IPS-15b (cell line): ENCODE results near the gene ROPN1L.

ENCODE experiments used
- H3K27me3 ChIP-seq: one replicate; pipeline ENCODE4 v1.6.1; 2013; ENCODE audit warnings: low read length; ENCODE audit not compliant: control insufficient read depth, insufficient read depth
- H3K36me3 ChIP-seq: one replicate; pipeline ENCODE4 v1.6.1; 2013; ENCODE audit warnings: low read length; ENCODE audit not compliant: control insufficient read depth, insufficient read depth
- H3K4me1 ChIP-seq: one replicate; pipeline ENCODE4 v1.6.1; 2013; ENCODE audit warnings: mild to moderate bottlenecking, low read length; ENCODE audit not compliant: control insufficient read depth, insufficient read depth
- H3K4me3 ChIP-seq: one replicate; pipeline ENCODE4 v1.5.1; 2013; ENCODE audit warnings: low read depth, low read length
- H3K9ac ChIP-seq: one replicate; pipeline ENCODE4 v1.6.1; 2013; ENCODE audit warnings: low read depth, mild to moderate bottlenecking, low read length
- H3K9me3 ChIP-seq: one replicate; pipeline ENCODE4 v1.6.1; 2013; ENCODE audit warnings: mild to moderate bottlenecking, low read length; ENCODE audit not compliant: control insufficient read depth, insufficient read depth

The ROPN1L gene

DNA sequence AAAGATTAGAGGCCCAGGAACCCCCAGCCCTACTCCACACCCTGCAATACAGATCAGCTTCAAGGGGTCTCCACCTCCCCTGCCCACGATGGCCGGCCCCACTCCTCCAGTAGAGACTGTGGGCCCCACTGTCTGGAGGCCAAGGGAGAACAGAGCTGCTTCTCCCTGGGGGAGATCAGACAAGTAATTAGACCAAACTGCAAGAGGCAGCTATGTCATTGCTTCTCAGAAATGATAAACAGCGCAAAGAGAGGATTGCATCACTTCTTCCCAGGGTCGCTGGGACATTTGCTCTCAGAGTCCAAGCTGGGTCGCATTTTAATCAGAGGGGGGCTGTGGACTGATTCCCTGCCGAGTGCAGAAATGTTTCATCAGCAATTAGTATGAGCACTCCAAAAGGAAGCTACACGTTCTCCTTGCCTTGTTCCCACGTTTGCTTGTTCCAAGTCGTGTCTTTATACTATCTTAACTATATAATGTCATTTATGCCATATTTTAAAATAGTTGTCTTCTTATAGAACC lies 59.9 kb downstream of the ROPN1L start:
- Histone ChIP-seq H3K9ac (no peak overlapping the region), H3K9me3 (no peaks in the 10 kb centered on the region), H3K4me3 (no peak overlapping the region), H3K36me3 (no peaks in the 10 kb centered on the region), H3K4me1 (peaks cover 4% of the 10 kb centered on the region), H3K27me3 (no peaks in the 10 kb centered on the region)

DNA sequence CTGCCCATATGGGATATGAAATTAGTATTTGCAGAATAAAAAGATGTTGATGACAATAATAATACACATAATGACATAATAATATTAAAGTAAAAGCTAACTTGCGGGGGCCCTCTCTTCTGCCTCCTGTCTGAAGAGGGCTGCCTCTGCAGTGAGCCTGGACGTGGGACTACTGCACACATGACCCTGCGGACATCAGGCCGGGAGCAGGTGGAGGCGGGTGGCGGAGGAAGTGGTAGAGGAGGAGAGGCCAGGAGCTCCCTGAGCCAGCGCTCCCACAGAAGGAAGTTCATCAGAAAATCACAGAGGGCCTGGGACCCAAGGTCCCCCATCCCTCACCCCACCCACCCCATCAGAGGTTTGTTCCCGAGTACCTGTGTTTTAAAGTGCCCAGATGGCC lies 60.5 kb downstream of the ROPN1L start:
- no peaks in the 10 kb centered on the region for H3K9me3 ChIP-seq
- H3K9ac ChIP-seq = no peak overlapping the region
- H3K27me3 ChIP-seq = no peaks in the 10 kb centered on the region
- H3K36me3 ChIP-seq = no peaks in the 10 kb centered on the region
- peaks cover 4% of the 10 kb centered on the region for H3K4me1 ChIP-seq
- H3K4me3 ChIP-seq = no peak overlapping the region

DNA sequence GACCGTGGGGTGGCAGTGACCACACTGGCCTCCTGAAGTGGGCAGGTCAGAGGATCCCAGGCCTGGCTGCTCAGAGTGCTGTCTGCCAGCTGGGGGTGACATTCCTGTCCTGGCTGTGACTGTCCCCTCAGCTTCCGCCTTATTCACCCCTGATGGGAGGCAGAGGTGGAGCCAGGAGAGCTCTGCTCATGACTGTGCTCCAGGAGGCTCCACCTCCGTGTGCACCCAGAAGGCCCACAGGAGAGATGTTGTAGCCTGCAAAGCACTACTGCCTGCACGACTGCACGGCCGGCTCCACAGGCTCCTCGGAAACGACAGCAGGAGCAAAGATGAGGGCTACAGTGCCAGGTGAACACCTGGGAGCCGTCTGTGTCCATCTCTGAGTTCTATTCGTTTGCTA lies 60.9 kb downstream of the ROPN1L start:
- H3K4me3 ChIP-seq = no peak overlapping the region
- no peaks in the 10 kb centered on the region for H3K9me3 ChIP-seq
- peaks cover 4% of the 10 kb centered on the region for H3K4me1 ChIP-seq
- no peak overlapping the region for H3K9ac ChIP-seq
- no peaks in the 10 kb centered on the region for H3K36me3 ChIP-seq
- H3K27me3 ChIP-seq = no peaks in the 10 kb centered on the region

DNA sequence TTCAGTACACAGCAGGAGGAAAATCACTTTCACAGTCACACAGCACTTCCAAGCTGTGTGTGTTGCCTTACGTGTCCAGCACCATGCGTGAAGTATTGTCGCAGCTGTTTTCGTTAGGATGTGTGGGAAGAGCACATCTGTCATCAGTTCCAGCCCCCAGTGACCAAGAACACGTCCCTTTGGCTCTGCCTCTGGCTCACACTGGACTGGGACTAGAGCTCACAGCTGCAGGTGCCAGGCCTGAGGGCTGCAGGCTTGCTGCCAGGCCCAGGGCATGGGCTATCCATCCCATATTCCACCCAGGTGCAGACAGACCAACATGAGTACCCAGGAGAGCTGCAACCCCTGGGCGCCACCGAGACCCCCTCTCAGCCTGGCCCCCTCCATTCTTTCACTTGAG lies 61.6 kb downstream of the ROPN1L start:
- H3K4me1 ChIP-seq = peaks cover 4% of the 10 kb centered on the region
- no peak overlapping the region for H3K4me3 ChIP-seq
- no peak overlapping the region for H3K9ac ChIP-seq
- no peaks in the 10 kb centered on the region for H3K27me3 ChIP-seq
- H3K9me3 ChIP-seq = no peaks in the 10 kb centered on the region
- no peaks in the 10 kb centered on the region for H3K36me3 ChIP-seq

DNA sequence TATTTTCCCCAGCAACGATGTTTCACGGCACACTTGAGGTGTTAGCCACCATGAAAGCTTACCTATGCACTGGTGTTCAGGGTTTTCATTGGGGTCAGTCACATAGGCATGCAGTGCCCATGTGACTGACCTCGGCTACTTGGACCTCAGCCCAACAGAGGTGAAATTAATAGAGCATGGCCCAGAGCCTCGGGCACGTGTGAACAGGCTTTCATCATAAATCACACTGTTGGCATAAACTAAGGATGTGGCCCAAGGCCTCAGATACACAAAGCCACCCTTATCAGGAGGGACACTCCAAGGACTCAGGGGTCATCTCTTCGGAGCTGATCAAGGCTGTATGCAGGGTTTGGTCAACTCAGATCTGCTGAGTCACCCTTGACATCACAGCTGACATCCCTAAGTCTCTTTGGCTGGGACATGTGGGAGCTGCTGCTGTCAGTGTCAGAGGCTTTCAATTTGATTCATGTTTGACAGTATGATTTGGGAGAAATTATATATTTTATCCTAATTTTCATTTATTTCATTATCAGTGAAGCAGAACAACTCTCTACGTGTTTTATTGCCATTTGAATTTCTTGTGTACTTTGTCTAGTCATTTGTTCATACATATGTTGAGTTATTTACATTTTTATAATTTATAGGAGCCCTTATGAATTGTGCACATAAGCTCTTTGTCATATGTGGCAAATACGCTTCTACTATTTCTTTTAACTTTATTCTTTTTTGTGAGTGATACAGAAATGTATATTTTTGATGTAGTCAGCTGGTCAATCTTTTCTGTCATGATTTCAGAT lies 62.5 kb downstream of the ROPN1L start:
- no peaks in the 10 kb centered on the region for H3K27me3 ChIP-seq
- H3K4me3 ChIP-seq = no peak overlapping the region
- H3K36me3 ChIP-seq = no peaks in the 10 kb centered on the region
- no peaks in the 10 kb centered on the region for H3K9me3 ChIP-seq
- H3K9ac ChIP-seq = no peak overlapping the region
- H3K4me1 ChIP-seq = peaks cover 4% of the 10 kb centered on the region

DNA sequence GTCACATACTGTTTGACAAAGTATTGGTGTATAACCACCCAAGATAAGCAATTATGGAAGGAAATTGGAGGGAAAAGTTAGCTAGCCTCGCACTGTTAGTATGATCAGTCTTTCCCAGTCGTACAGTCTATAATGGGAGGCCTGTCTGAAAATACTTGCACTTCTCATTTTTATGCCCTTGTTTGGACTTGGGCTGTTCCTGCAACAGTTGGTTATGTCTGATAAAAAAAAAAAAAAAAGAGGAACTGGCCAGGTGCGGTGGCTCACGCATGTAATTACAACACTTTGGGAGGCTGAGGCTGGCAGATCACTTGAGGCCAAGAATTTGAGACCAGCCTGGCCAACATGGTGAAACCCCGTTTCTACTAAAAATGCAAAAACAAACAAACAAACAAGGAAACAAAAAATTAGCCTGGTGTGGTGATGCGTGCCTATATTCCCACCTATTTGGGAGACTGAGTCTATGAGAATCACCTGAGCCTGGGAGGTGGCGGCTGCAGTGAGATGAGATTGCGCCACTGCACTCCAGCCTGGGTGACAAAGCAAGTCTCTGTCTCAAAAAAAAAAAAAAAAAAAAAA lies 63.9 kb downstream of the ROPN1L start:
- Histone ChIP-seq H3K4me1 (peaks cover 4% of the 10 kb centered on the region), H3K36me3 (no peaks in the 10 kb centered on the region), H3K27me3 (no peaks in the 10 kb centered on the region), H3K4me3 (no peak overlapping the region), H3K9ac (no peak overlapping the region), H3K9me3 (no peaks in the 10 kb centered on the region)

DNA sequence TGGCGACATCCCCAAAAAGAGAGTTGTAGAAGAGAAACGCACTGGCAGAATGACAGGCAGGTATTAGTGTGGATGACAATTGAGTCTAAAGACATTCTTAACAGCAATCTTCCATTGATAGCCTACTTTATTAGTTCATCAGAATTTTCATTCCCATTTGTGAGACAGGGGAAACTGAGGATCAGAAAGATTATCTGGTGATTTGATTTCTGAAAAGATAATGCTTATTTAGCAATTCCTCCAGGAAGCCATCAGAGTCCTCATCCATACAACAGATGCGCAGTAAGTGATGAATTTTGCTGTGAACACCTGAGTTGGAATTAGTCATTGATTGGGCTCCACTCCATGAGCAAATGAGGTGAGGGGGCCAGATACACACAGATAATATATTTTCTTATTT lies 64.9 kb downstream of the ROPN1L start:
- Histone ChIP-seq H3K27me3 (no peaks in the 10 kb centered on the region), H3K9ac (no peak overlapping the region), H3K36me3 (no peaks in the 10 kb centered on the region), H3K9me3 (no peaks in the 10 kb centered on the region), H3K4me1 (peaks cover 4% of the 10 kb centered on the region), H3K4me3 (no peak overlapping the region)

DNA sequence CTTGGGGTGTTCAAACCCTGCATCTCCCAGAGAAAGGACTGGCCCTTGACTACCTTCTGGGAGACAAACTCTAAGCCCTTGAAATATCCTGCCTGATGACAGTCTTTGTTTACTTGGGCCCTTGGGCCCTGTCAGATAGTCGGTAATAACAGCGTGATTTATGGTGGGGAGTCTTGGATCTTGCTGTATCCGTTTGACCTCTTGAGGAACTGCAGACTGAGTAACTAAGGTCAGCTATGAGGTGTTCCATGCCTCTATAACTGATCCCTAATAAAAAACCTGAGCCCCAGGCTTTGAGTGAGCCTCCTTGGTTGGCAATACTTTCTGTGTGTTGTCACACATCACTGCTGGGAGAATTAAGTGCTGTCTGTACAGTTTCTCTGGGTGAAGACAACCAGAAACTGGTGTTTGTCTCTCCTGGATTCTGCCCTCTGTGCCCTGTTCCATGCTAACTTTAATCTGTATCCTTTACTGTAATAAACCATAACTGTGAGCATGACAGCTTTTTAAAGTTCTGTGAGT lies 66.0 kb downstream of the ROPN1L start:
- Histone ChIP-seq H3K27me3 (no peaks in the 10 kb centered on the region), H3K4me3 (no peak overlapping the region), H3K9me3 (no peaks in the 10 kb centered on the region), H3K4me1 (peaks cover 4% of the 10 kb centered on the region), H3K36me3 (no peaks in the 10 kb centered on the region), H3K9ac (no peak overlapping the region)

DNA sequence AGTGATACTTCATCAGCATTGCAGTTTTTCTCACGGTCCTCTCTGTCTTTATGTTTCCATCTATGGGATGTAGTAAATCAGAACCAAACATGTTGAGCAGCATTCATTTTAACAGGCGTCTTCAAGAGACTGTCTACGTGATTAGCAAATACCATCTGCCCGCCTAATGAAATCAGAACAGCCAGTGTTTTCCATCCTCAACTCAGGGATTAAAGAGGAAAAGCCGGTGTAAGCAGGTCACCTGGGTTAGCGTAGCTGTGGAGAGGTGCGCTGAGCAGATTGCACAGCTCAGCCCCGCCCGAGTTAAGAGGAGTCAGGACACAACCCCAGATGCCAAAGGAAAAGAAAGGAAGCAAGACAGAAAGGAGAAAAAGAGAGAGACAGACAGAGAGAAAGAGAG lies 67.9 kb downstream of the ROPN1L start:
- H3K27me3 ChIP-seq = no peaks in the 10 kb centered on the region
- H3K9ac ChIP-seq = no peak overlapping the region
- H3K36me3 ChIP-seq = no peaks in the 10 kb centered on the region
- no peaks in the 10 kb centered on the region for H3K9me3 ChIP-seq
- H3K4me3 ChIP-seq = no peak overlapping the region
- H3K4me1 ChIP-seq = peaks cover 7% of the 10 kb centered on the region

DNA sequence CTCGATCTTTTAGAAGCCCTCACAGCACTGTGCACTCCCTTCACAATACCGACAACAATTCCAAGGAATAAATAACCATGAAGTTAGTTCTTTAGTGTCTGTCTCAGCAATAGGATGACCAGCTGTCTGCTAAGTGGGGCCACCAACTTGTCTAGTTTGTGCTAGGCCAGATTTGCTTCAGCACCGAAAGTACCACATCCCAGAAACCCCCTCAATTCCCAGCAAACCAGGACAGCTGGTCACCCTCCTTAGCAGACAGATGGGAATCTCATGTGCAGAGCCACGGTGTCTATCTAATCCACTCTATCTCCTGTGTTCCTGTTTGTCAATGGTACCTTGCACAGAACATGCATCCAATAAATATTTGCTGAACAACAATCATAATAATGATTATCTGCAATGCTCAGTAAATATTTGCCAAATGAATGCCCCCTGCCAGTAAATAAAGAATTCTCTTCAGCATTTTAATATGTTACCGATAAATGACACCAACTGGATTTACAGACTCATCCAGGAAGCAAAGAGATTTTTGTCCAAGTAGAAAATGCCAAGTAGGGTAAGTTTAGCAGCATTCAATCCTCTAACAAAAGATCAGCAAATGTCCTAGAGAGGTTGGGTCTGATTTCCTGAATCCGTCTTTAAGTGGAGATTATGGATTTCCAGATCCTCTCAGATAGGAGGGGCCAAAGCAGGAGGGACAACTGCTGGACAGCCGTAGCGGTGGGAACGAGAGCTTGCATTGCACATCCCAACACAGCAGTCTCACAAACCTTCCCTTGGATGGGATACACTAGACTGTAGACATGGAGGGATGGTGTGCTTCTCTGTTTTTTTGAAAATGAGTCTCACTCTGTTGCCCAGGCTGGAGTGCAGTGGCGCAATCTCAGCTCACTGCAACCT lies 70.3 kb downstream of the ROPN1L start:
- Histone ChIP-seq H3K27me3 (no peaks in the 10 kb centered on the region), H3K36me3 (no peaks in the 10 kb centered on the region), H3K9ac (no peak overlapping the region), H3K4me1 (peaks cover 3% of the 10 kb centered on the region), H3K9me3 (no peaks in the 10 kb centered on the region), H3K4me3 (no peak overlapping the region)

DNA sequence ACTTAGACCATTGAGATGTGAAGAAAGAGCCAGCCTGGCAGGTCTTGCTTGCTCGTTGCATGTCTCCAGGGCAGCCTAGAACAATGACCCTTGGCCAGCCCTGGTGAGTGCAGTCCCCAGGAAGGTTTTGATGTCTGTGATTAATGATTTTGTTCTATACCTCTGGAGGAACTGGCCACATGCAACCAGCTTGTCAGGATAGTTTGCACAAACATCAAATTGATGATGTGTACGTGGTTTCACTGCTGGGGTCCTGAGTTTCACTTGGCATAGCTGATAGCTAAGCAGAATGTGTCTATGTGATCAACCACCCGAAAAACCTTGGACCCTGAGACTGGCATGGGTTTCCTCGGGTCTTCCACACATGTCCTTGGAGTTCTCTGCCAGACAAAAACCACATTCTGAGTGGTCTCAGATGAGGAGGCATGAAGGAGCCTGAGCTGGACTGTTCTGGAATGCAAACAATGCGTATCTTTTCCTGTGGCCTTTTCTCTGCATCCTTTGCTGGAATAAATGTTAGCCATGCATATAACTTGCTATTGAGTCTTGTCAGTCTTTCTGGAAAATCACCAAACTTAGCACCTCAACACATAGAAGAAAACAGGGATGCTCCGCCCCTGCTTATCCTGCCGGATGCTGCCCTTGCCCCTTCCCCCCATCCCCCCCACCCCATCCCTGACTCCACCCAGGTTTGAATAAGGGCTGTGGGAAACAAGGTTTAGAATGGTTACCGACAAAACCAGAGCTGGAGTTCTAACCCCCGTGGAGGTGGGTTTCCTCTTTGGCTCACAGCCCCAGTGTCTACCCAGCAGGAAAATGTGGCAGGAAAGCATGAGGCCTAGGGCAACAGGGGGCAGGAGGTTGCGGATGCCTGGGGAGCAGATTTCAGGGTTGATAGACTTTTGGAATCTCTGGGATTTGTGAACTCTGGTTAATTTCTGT lies 72.1 kb downstream of the ROPN1L start:
- no peaks in the 10 kb centered on the region for H3K27me3 ChIP-seq
- no peaks in the 10 kb centered on the region for H3K36me3 ChIP-seq
- H3K4me3 ChIP-seq = no peak overlapping the region
- no peaks in the 10 kb centered on the region for H3K9me3 ChIP-seq
- H3K9ac ChIP-seq = no peak overlapping the region
- H3K4me1 ChIP-seq = peaks cover 3% of the 10 kb centered on the region
